PC-9 (cell line): ENCODE data around the gene PARP15. TPM values are rescaled to one million over a fixed set of nuclear protein-coding genes. Genes with fewer than 3 reads are reported as not detected.

Experiments
- BruUV-seq: library from RNA; stranded (reverse); fragments of 400-500 nt; replicated peaks from 2 replicates; lab custom pipeline; 2021; lab: Mats Ljungman, UMichigan
- CTCF ChIA-PET: fragments of 300-600 bp; sonication (Branson Sonifier 250); formaldehyde crosslinking; loops from one replicate; lab custom pipeline; 2022; ENCODE audit warnings: antibody characterized with exemption; lab: Charles Lee
- POLR2A ChIA-PET: fragments of 300-600 bp; sonication (Branson Sonifier 250); formaldehyde crosslinking; loops from one replicate; lab custom pipeline; 2022; ENCODE audit warnings: antibody characterized with exemption; ENCODE audit not compliant: unreplicated experiment; lab: Charles Lee
- DNase-seq, 2 experiments: peaks; one replicate each; pipeline versions ENCODE4 v3.0.0 to v3.0.0-alpha.2; 2015 to 2022; ENCODE audit warnings: mixed read lengths in 1 of 2
- H2AFZ ChIP-seq: fragments of 200-600 bp; sonication (generic); 2 replicates; pipeline ENCODE4 v1.8.1; 2017; ENCODE audit warnings: antibody characterized with exemption
- H3F3A ChIP-seq: fragments of 200-600 bp; sonication (generic); 2 replicates; pipeline ENCODE4 v1.8.1; 2017; ENCODE audit warnings: antibody characterized with exemption, mild to moderate bottlenecking, low read depth; ENCODE audit not compliant: insufficient read depth
- H3K27ac ChIP-seq: fragments of 200-600 bp; sonication (generic); 2 replicates; pipeline ENCODE4 v1.6.1; 2016; ENCODE audit warnings: mixed run types
- H3K27me3 ChIP-seq: fragments of 200-600 bp; sonication (generic); 2 replicates; pipeline ENCODE4 v1.6.1; 2016; ENCODE audit warnings: low read depth, mixed run types; ENCODE audit not compliant: insufficient read depth
- H3K36me3 ChIP-seq: fragments of 200-600 bp; sonication (generic); 2 replicates; pipeline ENCODE4 v1.6.1; 2016; ENCODE audit warnings: low read depth, mixed run types
- H3K4me1 ChIP-seq: fragments of 200-600 bp; sonication (generic); replicated peaks from 2 replicates; pipeline ENCODE4 v1.6.1; 2016; ENCODE audit warnings: mixed run types; ENCODE audit not compliant: insufficient read depth
- H3K4me2 ChIP-seq: fragments of 200-600 bp; sonication (generic); 2 replicates; pipeline ENCODE4 v1.6.1; 2017; ENCODE audit warnings: mixed run types
- H3K4me3 ChIP-seq: fragments of 200-600 bp; sonication (generic); 2 replicates; pipeline ENCODE4 v1.6.1; 2016; ENCODE audit warnings: mixed run types
- H3K79me2 ChIP-seq: fragments of 200-600 bp; sonication (generic); 2 replicates; pipeline ENCODE4 v1.6.1; 2017; ENCODE audit warnings: low read depth, mixed run types
- H3K9me2 ChIP-seq: fragments of 200-600 bp; sonication (generic); 2 replicates; pipeline ENCODE4 v1.8.1; 2017; ENCODE audit warnings: mild to moderate bottlenecking; ENCODE audit not compliant: insufficient read depth
- H3K9me3 ChIP-seq: fragments of 200-600 bp; sonication (generic); 2 replicates; pipeline ENCODE4 v1.8.1; 2016; ENCODE audit warnings: low read depth; ENCODE audit not compliant: insufficient read depth
- H4K20me1 ChIP-seq: fragments of 200-600 bp; sonication (generic); 2 replicates; pipeline ENCODE4 v1.8.1; 2017; ENCODE audit not compliant: insufficient read depth
- EZH2 ChIP-seq: fragments of 200-600 bp; sonication (generic); IDR thresholded peaks from 2 replicates; pipeline ENCODE4 v1.8.0; 2017; ENCODE audit warnings: antibody characterized with exemption, low read depth
- intact Hi-C: fragments of 100-400 bp; cut with micrococcal nuclease; formaldehyde crosslinking; loops from one replicate; pipeline ENCODE4 v1.10.0; 2022; ENCODE audit not compliant: unreplicated experiment
- total RNA-seq: library from RNA; stranded (reverse); gene quantifications from 2 replicates; pipeline ENCODE4 v1.2.3, GENCODE V29; 2021
- TF ChIP-seq, protein P1 (sequence below): fragments of 200-600 bp; sonication (generic); conservative IDR thresholded peaks from 2 replicates; pipeline ENCODE4 v1.6.1; 2017; ENCODE audit warnings: mixed run types, antibody characterized with exemption, mild to moderate bottlenecking, moderate library complexity

Gene PARP15
- total RNA-seq, 1 experiment from 2014 or later = 0.07 TPM

DNA sequence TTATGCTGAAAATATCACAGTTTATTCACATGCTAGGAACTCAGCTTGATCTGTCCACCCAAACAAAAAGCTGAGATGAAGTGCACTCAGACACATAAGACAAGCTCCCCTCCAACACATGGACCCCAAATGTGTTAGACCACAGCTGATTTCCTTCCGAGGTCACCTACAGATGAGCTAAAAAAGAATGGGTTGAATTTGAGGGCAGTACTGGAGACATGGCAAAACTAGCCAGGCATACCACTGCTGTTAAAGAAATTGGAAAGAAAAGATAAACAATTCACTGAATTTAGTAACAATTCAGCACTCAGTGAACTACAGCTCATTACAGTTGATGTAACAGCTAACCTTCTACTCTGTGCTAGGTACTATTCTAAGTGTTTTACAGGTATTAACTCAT is 28.8 kb upstream of the PARP15 start:
- Histone ChIP-seq H3K79me2 (no peaks in the 10 kb centered on the region), H3K27me3 (no peaks in the 10 kb centered on the region), H4K20me1 (no peaks in the 10 kb centered on the region), H3F3A (no peaks in the 10 kb centered on the region), H3K9me2 (no peaks in the 10 kb centered on the region), H2AFZ (no peak overlapping the region), H3K27ac (no peak overlapping the region), H3K4me2 (no peak overlapping the region), H3K36me3 (no peaks in the 10 kb centered on the region), H3K9me3 (no peaks in the 10 kb centered on the region; the same call in 1 of the 2 replicates), H3K4me1 (no peaks in the 10 kb centered on the region), H3K4me3 (no peak overlapping the region)
- CTCF ChIA-PET = interaction anchor here (1.1 kb wide), 1 partner anchor 51 kb away, joined by 3 read pairs; no protein-coding TSS in a partner anchor
- BruUV-seq = no TSS peak
- no peak for TF ChIP-seq EZH2
- no peak for DNase-seq
- POLR2A ChIA-PET = interaction anchor here (0.5 to 0.6 kb wide), 3 partner anchors 66 to 210 kb away, joined by 3 to 6 read pairs (median 5); no protein-coding TSS in a partner anchor
- intact Hi-C loops = no loop called here

DNA sequence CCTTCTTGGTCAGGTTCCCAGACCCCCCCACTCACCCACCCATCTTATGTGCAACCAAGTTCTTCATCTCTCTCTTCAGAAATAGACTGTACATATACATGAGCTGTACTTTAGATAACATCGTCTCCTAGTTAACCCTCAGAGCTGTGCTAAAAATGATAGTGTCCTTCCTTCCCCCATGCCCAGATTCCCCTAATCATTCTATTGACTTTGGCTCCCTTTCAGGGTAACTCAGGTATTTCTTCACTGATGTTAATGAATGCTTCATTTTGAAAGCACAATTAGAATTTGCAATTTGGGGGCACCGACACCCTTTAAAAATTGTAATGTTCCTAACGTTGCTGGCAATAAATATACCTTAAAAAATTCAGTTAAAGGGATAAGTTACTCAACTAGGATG is 24.3 kb upstream of the PARP15 start:
- intact Hi-C loops = no loop called here
- H3K79me2 ChIP-seq = no peaks in the 10 kb centered on the region
- CTCF ChIA-PET = interaction anchor here (0.6 kb wide), 1 partner anchor 9 kb away, joined by 16 read pairs; no protein-coding TSS in a partner anchor
- H3K4me3 ChIP-seq = no peak overlapping the region
- no peak for DNase-seq
- H3F3A ChIP-seq = no peaks in the 10 kb centered on the region
- H3K9me2 ChIP-seq = no peaks in the 10 kb centered on the region
- H4K20me1 ChIP-seq = no peaks in the 10 kb centered on the region
- POLR2A ChIA-PET = no interaction called here
- no peaks in the 10 kb centered on the region for H3K9me3 ChIP-seq
- H3K4me1 ChIP-seq = no peaks in the 10 kb centered on the region
- no peak overlapping the region for H3K27ac ChIP-seq
- H2AFZ ChIP-seq = no peak overlapping the region
- no TSS peak for BruUV-seq
- H3K4me2 ChIP-seq = no peak overlapping the region
- H3K36me3 ChIP-seq = no peaks in the 10 kb centered on the region
- no peaks in the 10 kb centered on the region for H3K27me3 ChIP-seq
- TF ChIP-seq EZH2 = no peak
- TF ChIP-seq, protein P1, sequence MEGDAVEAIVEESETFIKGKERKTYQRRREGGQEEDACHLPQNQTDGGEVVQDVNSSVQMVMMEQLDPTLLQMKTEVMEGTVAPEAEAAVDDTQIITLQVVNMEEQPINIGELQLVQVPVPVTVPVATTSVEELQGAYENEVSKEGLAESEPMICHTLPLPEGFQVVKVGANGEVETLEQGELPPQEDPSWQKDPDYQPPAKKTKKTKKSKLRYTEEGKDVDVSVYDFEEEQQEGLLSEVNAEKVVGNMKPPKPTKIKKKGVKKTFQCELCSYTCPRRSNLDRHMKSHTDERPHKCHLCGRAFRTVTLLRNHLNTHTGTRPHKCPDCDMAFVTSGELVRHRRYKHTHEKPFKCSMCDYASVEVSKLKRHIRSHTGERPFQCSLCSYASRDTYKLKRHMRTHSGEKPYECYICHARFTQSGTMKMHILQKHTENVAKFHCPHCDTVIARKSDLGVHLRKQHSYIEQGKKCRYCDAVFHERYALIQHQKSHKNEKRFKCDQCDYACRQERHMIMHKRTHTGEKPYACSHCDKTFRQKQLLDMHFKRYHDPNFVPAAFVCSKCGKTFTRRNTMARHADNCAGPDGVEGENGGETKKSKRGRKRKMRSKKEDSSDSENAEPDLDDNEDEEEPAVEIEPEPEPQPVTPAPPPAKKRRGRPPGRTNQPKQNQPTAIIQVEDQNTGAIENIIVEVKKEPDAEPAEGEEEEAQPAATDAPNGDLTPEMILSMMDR = no peak

DNA sequence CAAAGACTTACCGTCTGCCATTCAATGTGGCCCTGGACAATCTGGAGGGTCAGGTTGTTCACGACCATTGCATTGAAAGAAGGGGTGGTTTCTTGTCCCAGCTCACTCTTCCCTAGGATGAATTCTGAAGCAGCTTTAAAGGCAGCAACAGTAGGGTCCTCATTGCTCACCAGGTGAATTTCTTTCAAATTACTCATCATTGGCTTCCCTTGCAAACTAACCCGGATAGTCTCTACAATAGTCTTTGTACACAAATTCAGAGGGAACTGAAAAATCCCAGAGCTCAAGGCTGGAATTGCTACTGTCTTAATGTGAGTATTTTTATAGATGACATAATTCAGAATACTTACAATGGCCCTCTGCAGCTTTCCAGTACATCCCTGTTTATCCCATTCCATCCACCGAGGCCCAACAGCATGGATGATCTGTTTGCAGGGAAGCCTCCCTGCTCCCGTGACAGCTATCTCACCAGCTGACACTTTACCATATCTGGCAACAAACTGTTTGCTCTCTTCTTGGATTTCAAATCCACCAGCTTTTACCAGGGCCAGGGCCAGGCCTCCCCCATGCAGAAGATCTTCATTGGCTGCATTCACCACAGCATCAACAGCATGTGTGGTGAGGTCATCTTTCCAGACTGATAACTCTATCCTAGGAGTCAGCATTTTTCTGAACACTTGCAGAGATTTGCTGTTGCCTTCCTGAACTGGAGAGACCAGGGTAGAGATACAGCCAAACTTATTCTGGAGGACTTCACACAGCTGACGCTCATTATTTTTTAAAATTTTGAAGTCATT is 22.0 kb upstream of the PARP15 start:
- H3K27ac ChIP-seq = no peak overlapping the region
- ChIA-PET POLR2A (interaction anchor here (0.5 kb wide), 1 partner anchor 64 kb away, joined by 5 read pairs; no protein-coding TSS in a partner anchor), CTCF (no interaction called here)
- H3K36me3 ChIP-seq = no peaks in the 10 kb centered on the region
- no peak overlapping the region for H2AFZ ChIP-seq
- H4K20me1 ChIP-seq = no peaks in the 10 kb centered on the region
- DNase-seq = no peak
- no peaks in the 10 kb centered on the region for H3K27me3 ChIP-seq
- H3K4me3 ChIP-seq = no peak overlapping the region
- BruUV-seq = no TSS peak
- no peak overlapping the region for H3K4me2 ChIP-seq
- H3F3A ChIP-seq = no peaks in the 10 kb centered on the region
- TF ChIP-seq, protein P1 = no peak
- no peak for TF ChIP-seq EZH2
- H3K9me2 ChIP-seq = no peaks in the 10 kb centered on the region
- H3K4me1 ChIP-seq = no peaks in the 10 kb centered on the region
- no peaks in the 10 kb centered on the region for H3K79me2 ChIP-seq
- intact Hi-C loops = no loop called here
- no peaks in the 10 kb centered on the region for H3K9me3 ChIP-seq
